Ectodermal cell (in vitro differentiated cells): ENCODE results near the gene CLEC4F. TPM values are rescaled to one million over a fixed set of nuclear protein-coding genes. Genes with fewer than 3 reads are reported as not detected.

Experiments used
- H3K27ac ChIP-seq: 2 replicates; pipeline ENCODE4 v1.7.0; 2013; ENCODE audit warnings: mild to moderate bottlenecking, low read depth, low read length; ENCODE audit not compliant: insufficient read depth, poor library complexity, severe bottlenecking
- H3K27me3 ChIP-seq: 2 replicates; pipeline ENCODE4 v1.7.0; 2013; ENCODE audit warnings: mild to moderate bottlenecking, low read length; ENCODE audit not compliant: insufficient read depth, control insufficient read depth, poor library complexity, severe bottlenecking
- H3K36me3 ChIP-seq: one replicate; pipeline ENCODE4 v1.7.0; 2013; ENCODE audit warnings: low read length; ENCODE audit not compliant: control insufficient read depth, insufficient read depth
- H3K4me1 ChIP-seq: one replicate; pipeline ENCODE4 v1.7.0; 2013; ENCODE audit warnings: low read length; ENCODE audit not compliant: control insufficient read depth, insufficient read depth
- H3K4me3 ChIP-seq: 2 replicates; pipeline ENCODE4 v1.7.0; 2013; ENCODE audit warnings: low read depth, low read length, control low read depth; ENCODE audit not compliant: insufficient read depth
- H3K9me3 ChIP-seq: 2 replicates; pipeline ENCODE4 v1.7.0; 2013; ENCODE audit warnings: mild to moderate bottlenecking, low read length, moderate library complexity; ENCODE audit not compliant: control insufficient read depth
- WGBS, 2 experiments: methylation state at CpG; one replicate each; pipeline ENCODE4 v1.1.7; 2013; ENCODE audit warnings: missing lambda C conversion rate in 2 of 2; 5-methylcytosine and 5-hydroxymethylcytosine counted together
- polyA plus RNA-seq, 4 experiments: library from polyadenylated mRNA; stranded (reverse); fragments of 50-300 nt; gene quantifications; one replicate each; pipeline ENCODE4 v1.2.3, GENCODE V29; 2013

CLEC4F gene
- polyA plus RNA-seq (2013, experiment 1 of 4): not detected
- not detected for polyA plus RNA-seq (2013, experiment 2 of 4)
- polyA plus RNA-seq (2013, experiment 3 of 4): not detected
- not detected for polyA plus RNA-seq (2013, experiment 4 of 4)

- Histone ChIP-seq H3K4me1 (no peaks in the 10 kb centered on the region), H3K4me3 (no peak within 1 kb of the TSS), H3K36me3 (no peaks in the 10 kb centered on the region), H3K27me3 (no peaks in the 10 kb centered on the region), H3K9me3 (no peaks in the 10 kb centered on the region), H3K27ac (no peak within 1 kb of the TSS)
- 89 to 94% methylated on average over 7 of the region's 7 CpGs for WGBS, 2 experiments
Measured at GRCh38 chr2:70820499-70820898, at the start of gene CLEC4F. Gene CLEC4F, minus strand, starts transcription at chr2:70820599. Its CDS starts 76 bp downstream, at chr2:70820523.

GRCh38 chr2:70868970-70869369 lies 48.6 kb upstream of the CLEC4F start:
- no peaks in the 10 kb centered on the region for H3K36me3 ChIP-seq
- no peaks in the 10 kb centered on the region for H3K9me3 ChIP-seq
- H3K27me3 ChIP-seq: peaks cover 55% of the 10 kb centered on the region
- no peaks in the 10 kb centered on the region for H3K4me1 ChIP-seq
- H3K4me3 ChIP-seq: no peak overlapping the region
- 88 to 100% methylated on average over 1 of the region's 1 CpG for WGBS, 2 experiments
- no peak overlapping the region for H3K27ac ChIP-seq

GRCh38 chr2:70861777-70862625 lies 41.6 kb upstream of the CLEC4F start:
- Histone ChIP-seq H3K36me3 (no peaks in the 10 kb centered on the region), H3K4me3 (no peak overlapping the region), H3K27ac (no peak overlapping the region), H3K9me3 (no peaks in the 10 kb centered on the region), H3K4me1 (no peaks in the 10 kb centered on the region), H3K27me3 (peaks cover 74% of the 10 kb centered on the region)
- 33 to 34% methylated on average over 20 of the region's 21 CpGs for WGBS, 2 experiments

GRCh38 chr2:70855667-70856066 lies 35.3 kb upstream of the CLEC4F start:
- Histone ChIP-seq H3K9me3 (no peaks in the 10 kb centered on the region), H3K36me3 (no peaks in the 10 kb centered on the region), H3K4me1 (peaks cover 4% of the 10 kb centered on the region), H3K27ac (no peak overlapping the region), H3K27me3 (peaks cover 23% of the 10 kb centered on the region), H3K4me3 (no peak overlapping the region)
- WGBS, 2 experiments: 91 to 92% methylated on average over 1 of the region's 1 CpG

GRCh38 chr2:70854411-70854810 lies 34.0 kb upstream of the CLEC4F start:
- Histone ChIP-seq H3K27ac (no peak overlapping the region), H3K36me3 (no peaks in the 10 kb centered on the region), H3K4me3 (no peak overlapping the region), H3K27me3 (peaks cover 11% of the 10 kb centered on the region), H3K9me3 (no peaks in the 10 kb centered on the region), H3K4me1 (peaks cover 4% of the 10 kb centered on the region)
- WGBS, 2 experiments: 97 to 99% methylated on average over 4 of the region's 4 CpGs

GRCh38 chr2:70852824-70853223 lies 32.4 kb upstream of the CLEC4F start:
- H3K36me3 ChIP-seq: no peaks in the 10 kb centered on the region
- no CpG with 5 or more reads among the region's 1 CpG for WGBS, 2 experiments

GRCh38 chr2:70851704-70852103 lies 31.3 kb upstream of the CLEC4F start:
- no peaks in the 10 kb centered on the region for H3K36me3 ChIP-seq
- WGBS, 2 experiments: 78% methylated on average over 4 of the region's 4 CpGs
- peaks cover 4% of the 10 kb centered on the region for H3K4me1 ChIP-seq
- no peaks in the 10 kb centered on the region for H3K9me3 ChIP-seq
- H3K4me3 ChIP-seq: no peak overlapping the region
- H3K27me3 ChIP-seq: no peaks in the 10 kb centered on the region
- no peak overlapping the region for H3K27ac ChIP-seq

More at GRCh38 chr2:70852824-70853223, 32.4 kb upstream of the CLEC4F start:
- H3K27me3 ChIP-seq: no peaks in the 10 kb centered on the region
- H3K4me3 ChIP-seq: no peak overlapping the region
- H3K9me3 ChIP-seq: no peaks in the 10 kb centered on the region
- H3K27ac ChIP-seq: no peak overlapping the region
- H3K4me1 ChIP-seq: peaks cover 4% of the 10 kb centered on the region

- Histone ChIP-seq H3K27me3 (no peaks in the 10 kb centered on the region), H3K9me3 (no peaks in the 10 kb centered on the region), H3K27ac (no peak overlapping the region), H3K36me3 (no peaks in the 10 kb centered on the region), H3K4me1 (peaks cover 4% of the 10 kb centered on the region), H3K4me3 (no peak overlapping the region)
- WGBS, 2 experiments: 33 to 58% methylated on average over 1 to 2 of the region's 2 CpGs
Measured at GRCh38 chr2:70850925-70851324, 30.5 kb upstream of the CLEC4F start.

GRCh38 chr2:70842401-70842800 lies 22.0 kb upstream of the CLEC4F start:
- WGBS, 2 experiments: 85 to 86% methylated on average over 7 of the region's 7 CpGs
- Histone ChIP-seq H3K9me3 (no peaks in the 10 kb centered on the region), H3K27ac (no peak overlapping the region)

GRCh38 chr2:70837980-70838925 lies 17.9 kb upstream of the CLEC4F start:
- H3K4me1 ChIP-seq: no peaks in the 10 kb centered on the region
- H3K4me3 ChIP-seq: no peak overlapping the region
- 95 to 96% methylated on average over 10 of the region's 10 CpGs for WGBS, 2 experiments
- H3K27ac ChIP-seq: no peak overlapping the region
- H3K9me3 ChIP-seq: no peaks in the 10 kb centered on the region
- no peaks in the 10 kb centered on the region for H3K36me3 ChIP-seq
- H3K27me3 ChIP-seq: no peaks in the 10 kb centered on the region

More at GRCh38 chr2:70842401-70842800, 22.0 kb upstream of the CLEC4F start:
- Histone ChIP-seq H3K4me3 (no peak overlapping the region), H3K36me3 (no peaks in the 10 kb centered on the region), H3K4me1 (no peaks in the 10 kb centered on the region), H3K27me3 (no peaks in the 10 kb centered on the region)
